ENCODE results near the gene GPLD1.

The GPLD1 gene

DNA sequence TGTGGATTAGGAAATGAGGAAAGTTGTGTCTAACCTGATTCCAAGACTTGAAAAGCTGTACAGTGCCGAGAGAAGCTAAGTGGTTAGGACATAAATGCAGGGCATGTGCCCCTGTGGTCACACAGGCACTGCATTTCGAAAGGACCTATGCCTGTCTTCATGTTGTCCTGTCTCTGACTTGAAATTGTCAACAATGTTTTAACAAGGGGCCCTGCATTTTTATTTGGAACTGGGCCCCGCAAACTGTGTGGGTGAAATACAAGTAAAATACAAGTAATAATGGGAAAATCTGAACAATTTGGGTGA lies 47.8 kb downstream of the GPLD1 start:
- Histone ChIP-seq H3K36me3 (ENCODE audit: control insufficient read depth in 1 of 2, insufficient read depth in 2 of 2, low read length in 2 of 2) (no peaks in the 10 kb centered on the region), H3K4me1 (ENCODE audit: control insufficient read depth in 1 of 2, insufficient read depth in 2 of 2, low read length in 2 of 2) (no peaks in the 10 kb centered on the region), H3K27me3 (ENCODE audit: control insufficient read depth in 1 of 2, insufficient read depth in 2 of 2, low read length in 2 of 2) (no peaks in the 10 kb centered on the region), H3K9ac (ENCODE audit: low read depth in 1 of 2, low read length in 2 of 2) (no peak overlapping the region), H3K9me3 (ENCODE audit: control insufficient read depth in 1 of 2, low read length in 2 of 2) (no peaks in the 10 kb centered on the region), H3K4me3 (ENCODE audit: low read depth in 1 of 2, low read length in 2 of 2) (no peak overlapping the region), H3K27ac (ENCODE audit: low read depth, low read length) (no peak overlapping the region)

DNA sequence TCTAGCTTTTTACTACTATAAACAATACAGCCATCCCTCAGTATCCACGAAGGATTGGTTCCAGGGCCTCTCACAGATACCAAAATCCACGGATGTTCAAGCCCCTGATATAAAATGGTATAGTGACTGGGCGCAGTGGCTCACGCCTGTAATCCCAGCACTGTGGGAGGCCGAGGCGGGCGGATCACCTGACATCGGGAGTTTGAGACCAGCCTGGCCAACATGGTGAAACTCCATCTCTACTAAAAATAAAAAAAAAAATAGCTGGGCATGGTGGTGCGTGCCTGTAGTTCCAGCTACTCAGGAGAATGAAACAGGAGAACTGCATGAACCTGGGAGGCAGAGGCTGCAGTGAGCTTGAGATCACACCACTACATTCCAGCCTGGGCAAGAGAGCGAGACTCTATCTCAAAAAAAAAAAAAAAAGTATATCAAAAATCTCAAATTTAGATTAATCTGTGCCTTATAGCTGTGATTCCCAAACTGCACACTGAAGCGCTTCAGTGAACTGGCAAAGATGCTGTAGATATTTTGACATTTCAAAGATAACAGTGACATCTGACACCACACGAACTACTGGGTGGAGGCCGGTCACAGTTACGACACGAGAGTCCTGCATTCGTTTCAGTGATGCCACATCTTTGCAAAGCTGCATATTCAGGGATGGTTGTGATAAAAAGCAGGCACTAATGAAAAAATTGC lies 48.3 kb downstream of the GPLD1 start:
- Histone ChIP-seq H3K9me3 (ENCODE audit: control insufficient read depth in 1 of 2, low read length in 2 of 2) (no peaks in the 10 kb centered on the region), H3K4me3 (ENCODE audit: low read depth in 1 of 2, low read length in 2 of 2) (no peak overlapping the region), H3K27ac (ENCODE audit: low read depth, low read length) (no peak overlapping the region), H3K4me1 (ENCODE audit: control insufficient read depth in 1 of 2, insufficient read depth in 2 of 2, low read length in 2 of 2) (no peaks in the 10 kb centered on the region), H3K9ac (ENCODE audit: low read depth in 1 of 2, low read length in 2 of 2) (no peak overlapping the region), H3K27me3 (ENCODE audit: control insufficient read depth in 1 of 2, insufficient read depth in 2 of 2, low read length in 2 of 2) (no peaks in the 10 kb centered on the region), H3K36me3 (ENCODE audit: control insufficient read depth in 1 of 2, insufficient read depth in 2 of 2, low read length in 2 of 2) (no peaks in the 10 kb centered on the region)

DNA sequence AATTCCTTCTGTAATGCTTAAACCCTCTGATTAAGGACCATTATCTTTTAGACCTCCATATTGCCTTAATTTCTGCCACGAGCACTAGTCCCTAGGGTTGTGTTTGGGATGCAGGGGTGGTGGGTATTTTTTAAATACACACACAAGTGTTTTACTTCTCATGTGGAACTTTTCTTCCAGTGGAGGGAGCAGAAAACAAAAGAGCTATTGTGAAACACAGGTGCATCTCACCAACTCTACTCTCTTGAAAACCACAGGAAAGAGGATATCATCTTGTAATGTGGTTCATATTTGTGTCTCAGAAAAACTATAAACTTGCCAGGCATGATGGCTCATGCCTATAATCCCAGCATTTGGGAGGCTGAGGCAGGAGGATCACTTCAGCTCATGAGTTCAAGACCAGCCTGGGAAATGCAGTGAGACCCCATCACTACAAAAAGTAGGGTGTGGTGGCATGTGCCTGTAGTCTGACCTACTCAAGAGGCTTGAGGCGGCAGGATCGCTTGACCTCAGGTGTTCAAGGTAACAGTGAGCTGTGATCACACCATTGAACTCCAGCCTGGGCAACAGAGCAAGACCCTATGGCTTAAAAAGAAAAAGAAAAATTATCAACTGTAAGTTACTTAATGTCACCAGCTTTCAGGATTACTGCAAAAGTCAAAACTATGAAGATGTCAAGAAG lies 49.4 kb downstream of the GPLD1 start:
- Histone ChIP-seq H3K27ac (ENCODE audit: low read depth, low read length) (no peak overlapping the region), H3K9ac (ENCODE audit: low read depth in 1 of 2, low read length in 2 of 2) (no peak overlapping the region), H3K27me3 (ENCODE audit: control insufficient read depth in 1 of 2, insufficient read depth in 2 of 2, low read length in 2 of 2) (no peaks in the 10 kb centered on the region), H3K9me3 (ENCODE audit: control insufficient read depth in 1 of 2, low read length in 2 of 2) (no peaks in the 10 kb centered on the region), H3K4me3 (ENCODE audit: low read depth in 1 of 2, low read length in 2 of 2) (no peak overlapping the region), H3K36me3 (ENCODE audit: control insufficient read depth in 1 of 2, insufficient read depth in 2 of 2, low read length in 2 of 2) (no peaks in the 10 kb centered on the region), H3K4me1 (ENCODE audit: control insufficient read depth in 1 of 2, insufficient read depth in 2 of 2, low read length in 2 of 2) (no peaks in the 10 kb centered on the region)

DNA sequence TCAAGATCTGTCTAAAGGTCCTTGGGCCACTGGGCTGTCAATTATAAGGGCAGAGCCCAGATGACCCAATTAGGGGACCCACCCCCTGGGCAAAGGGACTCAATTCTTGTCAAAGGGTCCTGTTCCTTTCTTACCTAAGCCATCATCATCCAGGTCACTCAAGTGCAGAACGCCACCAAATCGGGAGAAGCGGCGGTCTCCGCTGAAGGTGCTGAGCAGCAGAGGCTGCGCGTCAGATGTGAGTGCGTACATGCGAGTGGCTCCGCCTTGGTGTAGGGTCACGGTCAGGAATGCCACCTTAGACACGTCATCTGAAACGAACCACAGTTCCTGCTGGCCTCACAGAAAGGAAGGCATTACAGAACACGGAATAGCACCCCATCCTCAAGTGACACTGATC lies 52.4 kb downstream of the GPLD1 start:
- Histone ChIP-seq H3K4me3 (ENCODE audit: low read depth in 1 of 2, low read length in 2 of 2) (no peak overlapping the region), H3K4me1 (ENCODE audit: control insufficient read depth in 1 of 2, insufficient read depth in 2 of 2, low read length in 2 of 2) (no peaks in the 10 kb centered on the region), H3K9ac (ENCODE audit: low read depth in 1 of 2, low read length in 2 of 2) (no peak overlapping the region), H3K27me3 (ENCODE audit: control insufficient read depth in 1 of 2, insufficient read depth in 2 of 2, low read length in 2 of 2) (no peaks in the 10 kb centered on the region), H3K9me3 (ENCODE audit: control insufficient read depth in 1 of 2, low read length in 2 of 2) (no peaks in the 10 kb centered on the region), H3K27ac (ENCODE audit: low read depth, low read length) (no peak overlapping the region), H3K36me3 (ENCODE audit: control insufficient read depth in 1 of 2, insufficient read depth in 2 of 2, low read length in 2 of 2) (no peaks in the 10 kb centered on the region)

DNA sequence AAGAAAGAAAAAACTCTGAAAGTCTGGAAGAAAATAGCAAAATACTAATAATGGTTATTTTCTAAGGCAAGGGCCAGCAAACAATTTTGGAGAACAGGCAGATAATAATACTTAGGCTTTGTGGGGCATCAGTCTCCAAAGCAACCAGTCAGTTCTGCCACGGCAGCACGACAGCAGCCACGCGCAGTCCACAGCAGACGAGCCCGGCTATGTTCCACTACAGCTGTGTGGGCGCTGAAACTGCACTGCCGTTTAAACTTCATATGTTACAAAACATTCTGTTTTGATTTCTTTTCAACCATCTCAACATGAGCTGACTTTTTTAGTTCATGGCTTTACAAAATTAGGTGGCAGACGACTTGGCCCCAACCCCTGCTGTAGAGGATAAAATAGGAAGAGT lies 56.8 kb downstream of the GPLD1 start:
- no peak overlapping the region for H3K4me3 ChIP-seq (ENCODE audit: low read depth in 1 of 2, low read length in 2 of 2)
- H3K4me1 ChIP-seq (ENCODE audit: control insufficient read depth in 1 of 2, insufficient read depth in 2 of 2, low read length in 2 of 2) = no peaks in the 10 kb centered on the region
- H3K27me3 ChIP-seq (ENCODE audit: control insufficient read depth in 1 of 2, insufficient read depth in 2 of 2, low read length in 2 of 2) = no peaks in the 10 kb centered on the region
- no peak overlapping the region for H3K27ac ChIP-seq (ENCODE audit: low read depth, low read length)
- H3K9me3 ChIP-seq (ENCODE audit: control insufficient read depth in 1 of 2, low read length in 2 of 2) = no peaks in the 10 kb centered on the region
- H3K36me3 ChIP-seq (ENCODE audit: control insufficient read depth in 1 of 2, insufficient read depth in 2 of 2, low read length in 2 of 2) = peaks cover 0 to 4% of the 10 kb centered on the region in 2 donors
- H3K9ac ChIP-seq (ENCODE audit: low read depth in 1 of 2, low read length in 2 of 2) = no peak overlapping the region

DNA sequence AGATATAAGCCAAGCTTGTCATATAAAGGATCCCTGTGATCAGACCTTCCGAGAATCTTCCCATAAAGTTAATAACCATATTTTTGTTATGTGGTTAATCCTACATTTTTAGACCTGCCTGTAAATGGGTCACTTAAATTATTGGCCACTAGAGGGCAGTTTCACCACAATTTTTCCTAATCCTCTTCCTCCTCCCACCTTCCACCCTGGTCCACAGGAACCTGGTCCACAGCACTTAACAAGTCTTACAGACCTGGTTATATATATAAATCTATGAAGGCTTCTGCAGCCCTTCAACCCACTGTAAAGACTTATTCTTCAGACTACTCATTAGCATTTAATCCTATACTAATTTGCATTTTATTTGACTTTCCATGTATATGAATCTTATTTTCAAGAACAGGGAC lies 58.3 kb downstream of the GPLD1 start:
- H3K36me3 ChIP-seq (ENCODE audit: control insufficient read depth in 1 of 2, insufficient read depth in 2 of 2, low read length in 2 of 2) = peaks cover 4 to 6% of the 10 kb centered on the region in 2 donors
- no peaks in the 10 kb centered on the region for H3K9me3 ChIP-seq (ENCODE audit: control insufficient read depth in 1 of 2, low read length in 2 of 2)
- no peak overlapping the region for H3K4me3 ChIP-seq (ENCODE audit: low read depth in 1 of 2, low read length in 2 of 2)
- H3K4me1 ChIP-seq (ENCODE audit: control insufficient read depth in 1 of 2, insufficient read depth in 2 of 2, low read length in 2 of 2) = no peaks in the 10 kb centered on the region
- no peak overlapping the region for H3K27ac ChIP-seq (ENCODE audit: low read depth, low read length)
- no peak overlapping the region for H3K9ac ChIP-seq (ENCODE audit: low read depth in 1 of 2, low read length in 2 of 2)
- H3K27me3 ChIP-seq (ENCODE audit: control insufficient read depth in 1 of 2, insufficient read depth in 2 of 2, low read length in 2 of 2) = no peaks in the 10 kb centered on the region

DNA sequence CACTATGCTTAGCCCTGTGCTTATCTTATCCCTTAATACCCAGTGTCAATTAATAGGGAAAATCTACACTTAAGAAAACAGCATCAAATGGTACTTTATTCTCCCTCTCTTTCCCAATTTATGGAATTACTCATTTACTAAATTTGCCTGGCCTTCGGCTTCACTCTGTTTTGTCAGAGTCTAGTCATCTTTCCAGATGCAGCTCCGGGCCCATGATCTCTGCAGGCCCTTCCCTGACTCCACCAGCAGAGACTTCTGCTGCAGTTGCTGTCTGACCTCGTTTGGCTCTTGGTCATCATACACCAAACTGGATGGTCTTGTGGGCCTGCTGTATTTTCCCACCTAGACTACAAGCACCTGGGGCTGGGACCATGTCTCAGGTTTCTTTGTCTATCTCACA lies 59.3 kb downstream of the GPLD1 start:
- no peaks in the 10 kb centered on the region for H3K27me3 ChIP-seq (ENCODE audit: control insufficient read depth in 1 of 2, insufficient read depth in 2 of 2, low read length in 2 of 2)
- no peaks in the 10 kb centered on the region for H3K4me1 ChIP-seq (ENCODE audit: control insufficient read depth in 1 of 2, insufficient read depth in 2 of 2, low read length in 2 of 2)
- H3K4me3 ChIP-seq (ENCODE audit: low read depth in 1 of 2, low read length in 2 of 2) = no peak overlapping the region
- H3K9ac ChIP-seq (ENCODE audit: low read depth in 1 of 2, low read length in 2 of 2) = no peak overlapping the region
- peaks cover 7 to 13% of the 10 kb centered on the region in 2 donors for H3K36me3 ChIP-seq (ENCODE audit: control insufficient read depth in 1 of 2, insufficient read depth in 2 of 2, low read length in 2 of 2)
- no peaks in the 10 kb centered on the region for H3K9me3 ChIP-seq (ENCODE audit: control insufficient read depth in 1 of 2, low read length in 2 of 2)
- no peak overlapping the region for H3K27ac ChIP-seq (ENCODE audit: low read depth, low read length)

DNA sequence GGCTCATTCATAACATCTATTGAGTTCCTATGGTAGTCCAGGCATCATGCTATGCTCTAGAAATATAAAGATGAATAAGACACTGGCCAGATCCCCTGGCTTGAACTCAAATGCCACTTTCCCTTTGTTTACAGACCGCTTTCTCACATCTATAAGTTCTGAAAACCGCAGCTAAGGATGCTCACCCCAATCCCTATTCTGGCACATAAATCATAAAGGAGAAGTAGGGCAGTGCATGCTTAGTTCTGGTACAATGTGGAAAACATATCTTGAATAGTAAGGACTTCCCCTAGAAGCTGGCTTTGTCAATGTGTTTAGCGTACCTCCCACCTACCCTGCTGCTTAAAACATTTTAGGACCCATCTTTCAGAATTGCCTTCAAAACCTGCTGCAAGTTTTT lies 60.2 kb downstream of the GPLD1 start:
- peaks cover 16 to 20% of the 10 kb centered on the region in 2 donors for H3K36me3 ChIP-seq (ENCODE audit: control insufficient read depth in 1 of 2, insufficient read depth in 2 of 2, low read length in 2 of 2)
- no peaks in the 10 kb centered on the region for H3K27me3 ChIP-seq (ENCODE audit: control insufficient read depth in 1 of 2, insufficient read depth in 2 of 2, low read length in 2 of 2)
- no peaks in the 10 kb centered on the region for H3K9me3 ChIP-seq (ENCODE audit: control insufficient read depth in 1 of 2, low read length in 2 of 2)
- no peak overlapping the region for H3K27ac ChIP-seq (ENCODE audit: low read depth, low read length)
- H3K4me1 ChIP-seq (ENCODE audit: control insufficient read depth in 1 of 2, insufficient read depth in 2 of 2, low read length in 2 of 2) = no peaks in the 10 kb centered on the region
- H3K4me3 ChIP-seq (ENCODE audit: low read depth in 1 of 2, low read length in 2 of 2) = no peak overlapping the region
- no peak overlapping the region for H3K9ac ChIP-seq (ENCODE audit: low read depth in 1 of 2, low read length in 2 of 2)

DNA sequence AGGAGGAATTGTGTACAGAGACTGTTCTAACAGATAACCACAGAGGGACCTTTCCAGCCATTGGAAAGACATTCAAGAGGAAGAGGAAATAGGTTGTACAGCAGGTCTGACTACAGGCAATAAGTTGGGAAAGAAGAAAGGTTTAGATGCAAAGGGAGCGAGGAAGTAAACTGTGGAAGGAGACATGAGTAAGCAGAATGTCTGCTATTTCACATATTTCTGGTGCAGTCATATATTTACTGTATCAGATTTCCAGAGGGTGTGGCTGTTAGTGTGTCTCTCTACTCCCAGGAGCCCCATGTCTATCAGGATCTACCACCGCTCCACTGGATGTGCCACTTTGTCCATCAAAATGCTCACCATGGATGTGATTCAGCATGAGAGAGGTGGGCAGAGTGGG lies 60.8 kb downstream of the GPLD1 start:
- H3K9me3 ChIP-seq (ENCODE audit: control insufficient read depth in 1 of 2, low read length in 2 of 2) = no peaks in the 10 kb centered on the region
- peaks cover 16 to 24% of the 10 kb centered on the region in 2 donors for H3K36me3 ChIP-seq (ENCODE audit: control insufficient read depth in 1 of 2, insufficient read depth in 2 of 2, low read length in 2 of 2)
- no peak overlapping the region for H3K4me3 ChIP-seq (ENCODE audit: low read depth in 1 of 2, low read length in 2 of 2)
- no peaks in the 10 kb centered on the region for H3K27me3 ChIP-seq (ENCODE audit: control insufficient read depth in 1 of 2, insufficient read depth in 2 of 2, low read length in 2 of 2)
- H3K9ac ChIP-seq (ENCODE audit: low read depth in 1 of 2, low read length in 2 of 2) = no peak overlapping the region
- no peak overlapping the region for H3K27ac ChIP-seq (ENCODE audit: low read depth, low read length)
- no peaks in the 10 kb centered on the region for H3K4me1 ChIP-seq (ENCODE audit: control insufficient read depth in 1 of 2, insufficient read depth in 2 of 2, low read length in 2 of 2)

DNA sequence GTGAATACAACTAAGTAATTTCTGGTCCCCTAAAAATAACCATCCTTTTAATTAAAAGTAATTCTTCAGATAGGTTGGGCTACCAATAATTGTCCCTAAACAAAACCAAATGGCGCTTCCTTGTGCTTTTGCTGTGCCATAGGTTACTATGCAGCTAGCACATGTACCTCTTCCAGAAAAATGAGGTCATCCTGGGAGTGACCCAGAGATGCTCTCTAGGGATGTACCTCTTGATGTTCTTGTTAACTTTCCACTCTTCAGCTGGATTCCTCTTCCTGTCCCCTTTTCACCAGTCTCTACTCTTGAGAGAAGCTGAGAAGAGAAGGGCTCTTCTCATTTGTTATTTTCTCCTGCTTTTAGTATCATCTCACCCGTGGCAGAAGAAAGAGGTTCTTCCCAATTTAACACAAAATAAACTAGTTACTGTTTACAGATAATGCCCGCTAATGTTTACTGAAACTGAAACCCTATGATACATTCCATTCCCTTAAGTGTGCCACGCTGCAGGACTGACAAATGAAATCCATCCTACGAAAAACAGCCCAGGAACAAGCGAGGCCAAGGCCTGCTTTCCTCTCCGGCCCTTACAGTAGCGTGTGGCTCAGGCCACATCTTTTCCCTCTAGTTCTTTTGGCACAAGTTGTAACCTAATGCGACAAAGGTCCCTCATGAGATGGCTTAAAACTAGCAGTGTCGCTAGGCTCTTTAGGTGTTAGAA lies 62.5 kb downstream of the GPLD1 start:
- H3K4me1 ChIP-seq (ENCODE audit: control insufficient read depth in 1 of 2, insufficient read depth in 2 of 2, low read length in 2 of 2) = no peaks in the 10 kb centered on the region
- H3K36me3 ChIP-seq (ENCODE audit: control insufficient read depth in 1 of 2, insufficient read depth in 2 of 2, low read length in 2 of 2) = peaks cover 22 to 41% of the 10 kb centered on the region in 2 donors
- H3K27ac ChIP-seq (ENCODE audit: low read depth, low read length) = no peak overlapping the region
- no peak overlapping the region for H3K4me3 ChIP-seq (ENCODE audit: low read depth in 1 of 2, low read length in 2 of 2)
- H3K9ac ChIP-seq (ENCODE audit: low read depth in 1 of 2, low read length in 2 of 2) = no peak overlapping the region
- H3K9me3 ChIP-seq (ENCODE audit: control insufficient read depth in 1 of 2, low read length in 2 of 2) = no peaks in the 10 kb centered on the region
- H3K27me3 ChIP-seq (ENCODE audit: control insufficient read depth in 1 of 2, insufficient read depth in 2 of 2, low read length in 2 of 2) = no peaks in the 10 kb centered on the region

All from duodenal mucosa (tissue), 2 donors.